GM12874 (cell line): ENCODE data around the gene NUP98.

ENCODE experiments used
- TF ChIP-seq, protein P1 (sequence below): IDR thresholded peaks from 2 replicates; pipeline ENCODE4 v1.5.1; 2011; ENCODE audit warnings: low read depth, mild to moderate bottlenecking, control low read depth, low read length, moderate library complexity; ENCODE audit not compliant: insufficient read depth

NUP98 gene

DNA sequence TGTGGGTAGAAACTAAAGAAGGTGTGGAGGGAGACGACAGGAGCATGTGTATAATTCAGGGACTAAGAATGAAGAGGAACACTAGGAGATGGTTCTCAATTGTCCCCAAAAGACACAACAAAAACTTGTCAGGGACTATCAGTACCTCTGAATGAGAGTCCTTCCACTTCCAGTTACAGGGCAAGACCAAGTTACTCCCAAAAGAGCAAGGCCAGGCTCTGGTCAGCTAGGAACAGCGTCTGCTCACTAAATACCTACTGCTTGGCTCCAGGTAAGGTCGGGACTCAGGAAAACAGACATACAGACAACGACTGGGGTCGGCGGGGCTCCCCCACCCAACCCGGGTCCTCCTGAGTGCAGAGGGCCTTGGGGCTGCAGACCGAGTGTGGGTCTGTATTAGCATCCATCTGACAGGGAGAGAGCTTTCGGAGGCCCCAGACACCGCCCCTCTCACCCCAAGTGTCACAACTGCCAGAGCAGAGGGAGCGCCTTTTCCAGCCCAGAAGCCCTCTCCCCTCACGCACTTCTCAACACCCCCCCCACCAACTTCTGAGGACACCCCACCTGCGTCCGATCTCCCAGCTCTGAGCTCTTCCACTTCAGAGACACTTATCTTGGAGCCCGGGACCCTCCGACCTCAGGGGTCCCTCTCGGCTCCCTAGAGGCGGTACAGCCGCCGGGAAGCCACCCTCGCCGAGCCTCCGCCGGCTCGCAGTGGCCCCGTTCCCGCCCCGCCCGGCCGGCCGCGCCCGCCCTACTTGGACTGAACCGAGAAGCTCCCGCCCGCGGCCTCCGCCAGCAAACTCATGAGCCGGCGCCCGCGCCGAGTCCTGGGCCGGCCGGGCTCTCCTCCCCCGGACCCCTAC, 42.9 kb upstream of the NUP98 start:
- TF ChIP-seq, protein P1, sequence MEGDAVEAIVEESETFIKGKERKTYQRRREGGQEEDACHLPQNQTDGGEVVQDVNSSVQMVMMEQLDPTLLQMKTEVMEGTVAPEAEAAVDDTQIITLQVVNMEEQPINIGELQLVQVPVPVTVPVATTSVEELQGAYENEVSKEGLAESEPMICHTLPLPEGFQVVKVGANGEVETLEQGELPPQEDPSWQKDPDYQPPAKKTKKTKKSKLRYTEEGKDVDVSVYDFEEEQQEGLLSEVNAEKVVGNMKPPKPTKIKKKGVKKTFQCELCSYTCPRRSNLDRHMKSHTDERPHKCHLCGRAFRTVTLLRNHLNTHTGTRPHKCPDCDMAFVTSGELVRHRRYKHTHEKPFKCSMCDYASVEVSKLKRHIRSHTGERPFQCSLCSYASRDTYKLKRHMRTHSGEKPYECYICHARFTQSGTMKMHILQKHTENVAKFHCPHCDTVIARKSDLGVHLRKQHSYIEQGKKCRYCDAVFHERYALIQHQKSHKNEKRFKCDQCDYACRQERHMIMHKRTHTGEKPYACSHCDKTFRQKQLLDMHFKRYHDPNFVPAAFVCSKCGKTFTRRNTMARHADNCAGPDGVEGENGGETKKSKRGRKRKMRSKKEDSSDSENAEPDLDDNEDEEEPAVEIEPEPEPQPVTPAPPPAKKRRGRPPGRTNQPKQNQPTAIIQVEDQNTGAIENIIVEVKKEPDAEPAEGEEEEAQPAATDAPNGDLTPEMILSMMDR = no peak

GRCh38 chr11:3838504-3838903, 41.1 kb upstream of the NUP98 start:
- TF ChIP-seq, protein P1 = no peak

- TF ChIP-seq, protein P1 = no peak
Measured at GRCh38 chr11:3837793-3838192, 40.4 kb upstream of the NUP98 start.

- TF ChIP-seq, protein P1 = no peak
Measured at GRCh38 chr11:3836903-3837302, 39.5 kb upstream of the NUP98 start.

GRCh38 chr11:3835751-3836150, 38.4 kb upstream of the NUP98 start:
- TF ChIP-seq, protein P1 = no peak

- TF ChIP-seq, protein P1 = no peak
Measured at GRCh38 chr11:3834664-3835461, 37.5 kb upstream of the NUP98 start.

DNA sequence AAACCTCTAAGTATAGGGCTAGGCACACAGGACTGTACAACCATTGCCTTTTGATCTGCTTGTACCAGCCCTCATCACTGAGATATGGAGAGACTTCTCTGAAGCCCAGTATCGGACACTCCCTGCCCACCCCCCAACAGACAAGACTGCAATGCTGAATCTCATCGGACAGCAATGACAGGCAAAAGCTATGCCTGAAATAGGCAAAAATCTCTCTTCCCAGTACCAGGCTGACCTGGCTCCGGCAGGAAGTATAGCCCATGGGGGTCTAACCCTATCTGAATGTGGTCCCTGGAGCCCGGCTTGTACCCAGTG, 37.0 kb upstream of the NUP98 start:
- TF ChIP-seq, protein P1 = no peak
